ENCODE data around the gene PLAAT4.
"Not testable (repeated sequence)": the region's sequence is repeated elsewhere in the genome, so short reads cannot be mapped to it uniquely, and the experiment has no call there.

The PLAAT4 gene

DNA sequence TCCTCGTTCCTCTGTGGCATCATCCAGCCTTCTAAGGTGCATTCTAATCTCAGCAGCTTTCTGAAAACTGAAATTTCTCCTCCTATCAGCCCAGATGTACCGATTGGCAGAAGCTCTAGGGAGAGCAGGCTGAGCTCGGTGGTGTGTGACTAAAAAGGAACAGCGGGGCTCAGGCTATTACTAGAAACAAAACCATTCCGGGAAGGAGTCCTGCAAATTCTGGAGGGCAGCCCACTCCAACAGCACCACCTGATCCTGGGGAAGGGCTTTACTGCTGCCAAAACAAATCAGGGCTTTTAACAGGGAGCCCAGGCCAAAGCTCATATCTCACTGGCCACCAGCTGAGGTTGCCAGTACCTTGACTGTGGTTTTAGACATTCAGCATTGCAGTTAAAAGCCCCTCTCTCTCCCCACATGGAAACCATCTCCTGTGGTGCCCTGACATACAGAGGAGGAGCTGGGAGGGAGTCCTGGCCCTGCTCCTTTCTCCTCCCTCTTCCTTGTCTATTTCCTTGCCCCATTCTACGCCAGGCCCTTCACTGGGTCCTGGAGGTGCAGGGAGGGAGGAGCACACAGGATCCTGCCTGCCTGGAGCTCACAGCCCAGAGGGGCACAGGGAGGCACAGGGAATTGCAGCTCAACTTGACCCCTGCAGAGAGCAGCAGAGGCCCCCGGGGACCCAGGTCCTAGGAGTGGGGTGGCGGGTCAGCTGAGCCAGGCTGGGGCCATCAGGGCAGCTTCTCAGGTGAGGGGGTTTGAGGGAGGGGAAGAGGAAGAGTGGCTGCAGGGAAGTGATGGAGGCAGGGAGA is 889 bp downstream of the PLAAT4 start:
- no peak overlapping the region for H3K4me3 ChIP-seq (ENCODE audit: low read depth, low read length)
- no peak for TF ChIP-seq CTCF (IDR thresholded peaks at IDR 0.05; ENCODE audit: control insufficient read depth, extremely low read depth, insufficient read depth)
- DNase-seq (ENCODE audit: low read depth), result peak; percentile 71

DNA sequence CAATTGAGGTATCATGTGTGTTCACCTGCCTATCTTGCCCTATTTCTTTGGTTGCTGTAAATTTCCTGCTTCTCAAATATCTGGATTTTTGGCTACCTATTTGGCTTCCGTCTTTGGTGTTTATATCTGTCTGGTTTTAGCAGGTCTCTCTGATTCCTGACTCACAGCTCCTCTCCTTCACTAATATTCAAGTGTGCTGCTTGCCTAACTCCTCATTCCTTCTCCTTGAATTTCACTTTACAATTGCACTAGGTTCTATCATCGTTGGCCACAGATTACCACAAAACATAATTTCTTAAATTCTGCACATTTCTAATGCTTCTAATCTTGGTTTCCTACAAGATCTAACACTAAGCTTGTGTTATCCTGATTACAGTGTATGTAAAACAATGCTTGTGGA is 5.9 kb downstream of the PLAAT4 start:
- H3K4me3 ChIP-seq (ENCODE audit: low read depth, low read length); DNase-seq (ENCODE audit: low read depth): not testable (repeated sequence)

DNA sequence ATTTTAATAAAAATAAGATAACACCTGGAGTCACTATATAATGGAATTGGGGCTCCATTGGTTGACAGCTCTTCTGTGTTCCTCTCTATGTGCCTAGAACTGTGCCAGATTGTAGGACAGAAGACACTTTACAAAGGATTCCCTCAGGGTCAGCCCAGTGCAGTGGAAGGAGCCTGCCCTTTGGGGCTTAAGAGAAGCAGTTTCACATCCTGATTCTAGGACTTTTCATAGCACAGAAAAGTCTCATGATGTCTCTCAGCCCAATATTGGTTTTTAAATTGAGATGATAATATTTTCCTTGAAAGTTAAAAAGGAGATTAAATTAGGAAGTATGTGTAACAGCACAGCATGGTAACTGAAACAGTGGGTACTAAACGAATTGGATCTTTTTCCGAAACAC is 7.1 kb downstream of the PLAAT4 start:
- TF ChIP-seq CTCF (IDR thresholded peaks at IDR 0.05; ENCODE audit: control insufficient read depth, extremely low read depth, insufficient read depth), result no peak
- DNase-seq (ENCODE audit: low read depth), result no peak

GRCh38 chr11:63547061-63547460 is 10.5 kb downstream of the PLAAT4 start:
- no peak overlapping the region for H3K4me3 ChIP-seq (ENCODE audit: low read depth, low read length)
- no peak for TF ChIP-seq CTCF (IDR thresholded peaks at IDR 0.05; ENCODE audit: control insufficient read depth, extremely low read depth, insufficient read depth)
- DNase-seq (ENCODE audit: low read depth), result no peak

More for the DNA sequence above, 7.1 kb downstream of the PLAAT4 start:
- no peak overlapping the region for H3K4me3 ChIP-seq (ENCODE audit: low read depth, low read length)

DNA sequence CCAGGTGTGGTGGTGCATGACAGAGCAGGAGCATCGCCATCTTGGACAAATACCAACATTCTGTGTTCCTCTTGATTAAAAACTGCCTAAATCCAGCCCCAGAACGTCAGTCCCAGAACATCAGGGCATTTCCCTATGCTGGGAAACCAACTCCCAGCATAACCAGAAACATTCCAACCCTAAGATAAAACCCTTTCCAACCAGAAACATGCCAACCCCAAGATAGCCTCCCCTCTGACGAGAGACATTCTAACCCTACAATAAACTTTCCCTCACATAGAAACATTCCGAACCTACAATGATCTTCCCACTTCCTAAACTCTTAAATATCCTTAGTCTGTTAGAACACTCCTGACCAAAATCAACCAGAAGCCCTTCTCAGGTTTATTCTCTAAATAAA is 11.6 kb downstream of the PLAAT4 start:
- TF ChIP-seq CTCF (IDR thresholded peaks at IDR 0.05; ENCODE audit: control insufficient read depth, extremely low read depth, insufficient read depth), result no peak
- DNase-seq (ENCODE audit: low read depth), result no peak
- H3K4me3 ChIP-seq (ENCODE audit: low read depth, low read length), result no peak overlapping the region

GRCh38 chr11:63549411-63549810 is 12.8 kb downstream of the PLAAT4 start:
- no peak for DNase-seq (ENCODE audit: low read depth)
- H3K4me3 ChIP-seq (ENCODE audit: low read depth, low read length), result no peak overlapping the region
- no peak for TF ChIP-seq CTCF (IDR thresholded peaks at IDR 0.05; ENCODE audit: control insufficient read depth, extremely low read depth, insufficient read depth)

- H3K4me3 ChIP-seq (ENCODE audit: low read depth, low read length); DNase-seq (ENCODE audit: low read depth): not testable (repeated sequence)
These were observed 13.6 kb downstream of the PLAAT4 start for GRCh38 chr11:63550156-63550700.

Data from LNCaP clone FGC (cell line).